Measurements from ENCODE around the gene EEF1A2. TPM values are rescaled to one million over a fixed set of nuclear protein-coding genes. Genes with fewer than 3 reads are reported as not detected.

Gene EEF1A2
- polyA plus RNA-seq, 3 donors, result 0.08 TPM; not detected in 2

DNA sequence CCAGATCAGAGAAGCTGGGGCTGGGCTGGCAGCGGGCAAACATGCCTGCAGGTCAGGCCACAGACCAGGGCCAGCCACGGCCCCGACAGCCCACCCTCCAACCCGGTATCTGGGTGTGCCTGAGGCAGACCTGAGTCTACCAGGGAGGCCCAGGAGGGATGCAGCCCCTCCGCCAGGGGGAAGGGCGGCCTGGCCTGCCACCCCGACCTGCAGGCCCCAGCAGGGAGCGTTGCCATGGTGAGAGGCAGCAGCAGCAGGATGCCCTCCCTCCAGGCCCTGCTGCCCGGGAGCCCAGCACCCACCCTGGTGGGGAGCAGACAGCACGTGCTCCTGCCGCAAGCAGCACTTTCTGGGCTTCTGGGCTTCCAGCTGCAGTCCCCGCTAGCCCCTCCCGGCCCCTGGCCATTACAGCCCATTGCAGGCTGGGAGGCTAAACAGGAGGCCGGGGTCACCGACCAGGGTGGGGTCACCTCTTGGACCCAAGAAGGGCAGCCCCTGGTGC, 3.8 kb upstream of the EEF1A2 start:
- peaks cover 13 to 23% (median 20%) of the 10 kb centered on the region in 7 donors for H3K9me3 Mint-ChIP-seq
- H3K4me3 Mint-ChIP-seq, result no peak overlapping the region
- intact Hi-C loops (cut with micrococcal nuclease), result no loop called here
- H3K36me3 Mint-ChIP-seq, result no peaks in the 10 kb centered on the region
- Histone ChIP-seq H3K79me2 (ENCODE audit: insufficient read depth, low read length) (no peaks in the 10 kb centered on the region), H3K9ac (ENCODE audit: insufficient read depth, low read length, poor library complexity, severe bottlenecking) (no peak overlapping the region), H3K4me1 (ENCODE audit: control insufficient read depth in 1 of 2, insufficient read depth in 2 of 2, low read length in 2 of 2) (peaks cover 4 to 13% of the 10 kb centered on the region in 2 donors), H3K9me3 (replicated peaks in 1 of 2; ENCODE audit: control insufficient read depth in 1 of 2, insufficient read depth in 1 of 2, low read length in 2 of 2) (peaks cover 18 to 20% of the 10 kb centered on the region in 2 donors), H3K27ac (ENCODE audit: low read depth in 1 of 2, low read length in 2 of 2) (no peak overlapping the region), H3K4me3 (replicated peaks in 1 of 3; ENCODE audit: low read depth in 2 of 3, low read length in 3 of 3) (no peak overlapping the region), H3K27me3 (ENCODE audit: control insufficient read depth in 2 of 2, insufficient read depth in 2 of 2, low read length in 2 of 2) (peaks cover 2 to 29% of the 10 kb centered on the region in 2 donors), H3K36me3 (replicated peaks in 1 of 2; ENCODE audit: control insufficient read depth in 1 of 2, insufficient read depth in 2 of 2, low read length in 2 of 2) (no peaks in the 10 kb centered on the region), H4K20me1 (ENCODE audit: insufficient read depth, low read length) (no peaks in the 10 kb centered on the region), H3K4me2 (replicated peaks; ENCODE audit: extremely low read depth, low read length, poor library complexity, severe bottlenecking) (no peak overlapping the region), H2AFZ (ENCODE audit: insufficient read depth, low read depth, low read length, poor library complexity, severe bottlenecking) (no peak overlapping the region)
- H3K27me3 Mint-ChIP-seq (ENCODE audit: low read depth in 3 of 3), result peaks cover 32 to 57% (median 34%) of the 10 kb centered on the region in 3 donors
- H3K27ac Mint-ChIP-seq, result no peak overlapping the region
- TF ChIP-seq, protein P1, sequence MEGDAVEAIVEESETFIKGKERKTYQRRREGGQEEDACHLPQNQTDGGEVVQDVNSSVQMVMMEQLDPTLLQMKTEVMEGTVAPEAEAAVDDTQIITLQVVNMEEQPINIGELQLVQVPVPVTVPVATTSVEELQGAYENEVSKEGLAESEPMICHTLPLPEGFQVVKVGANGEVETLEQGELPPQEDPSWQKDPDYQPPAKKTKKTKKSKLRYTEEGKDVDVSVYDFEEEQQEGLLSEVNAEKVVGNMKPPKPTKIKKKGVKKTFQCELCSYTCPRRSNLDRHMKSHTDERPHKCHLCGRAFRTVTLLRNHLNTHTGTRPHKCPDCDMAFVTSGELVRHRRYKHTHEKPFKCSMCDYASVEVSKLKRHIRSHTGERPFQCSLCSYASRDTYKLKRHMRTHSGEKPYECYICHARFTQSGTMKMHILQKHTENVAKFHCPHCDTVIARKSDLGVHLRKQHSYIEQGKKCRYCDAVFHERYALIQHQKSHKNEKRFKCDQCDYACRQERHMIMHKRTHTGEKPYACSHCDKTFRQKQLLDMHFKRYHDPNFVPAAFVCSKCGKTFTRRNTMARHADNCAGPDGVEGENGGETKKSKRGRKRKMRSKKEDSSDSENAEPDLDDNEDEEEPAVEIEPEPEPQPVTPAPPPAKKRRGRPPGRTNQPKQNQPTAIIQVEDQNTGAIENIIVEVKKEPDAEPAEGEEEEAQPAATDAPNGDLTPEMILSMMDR (IDR thresholded peaks at IDR 0.05), result no peak
- 80% methylated on average over 15 of the region's 15 CpGs for WGBS (ENCODE audit: insufficient coverage)
- H3K4me1 Mint-ChIP-seq, result no peaks in the 10 kb centered on the region
- no peak for DNase-seq

DNA sequence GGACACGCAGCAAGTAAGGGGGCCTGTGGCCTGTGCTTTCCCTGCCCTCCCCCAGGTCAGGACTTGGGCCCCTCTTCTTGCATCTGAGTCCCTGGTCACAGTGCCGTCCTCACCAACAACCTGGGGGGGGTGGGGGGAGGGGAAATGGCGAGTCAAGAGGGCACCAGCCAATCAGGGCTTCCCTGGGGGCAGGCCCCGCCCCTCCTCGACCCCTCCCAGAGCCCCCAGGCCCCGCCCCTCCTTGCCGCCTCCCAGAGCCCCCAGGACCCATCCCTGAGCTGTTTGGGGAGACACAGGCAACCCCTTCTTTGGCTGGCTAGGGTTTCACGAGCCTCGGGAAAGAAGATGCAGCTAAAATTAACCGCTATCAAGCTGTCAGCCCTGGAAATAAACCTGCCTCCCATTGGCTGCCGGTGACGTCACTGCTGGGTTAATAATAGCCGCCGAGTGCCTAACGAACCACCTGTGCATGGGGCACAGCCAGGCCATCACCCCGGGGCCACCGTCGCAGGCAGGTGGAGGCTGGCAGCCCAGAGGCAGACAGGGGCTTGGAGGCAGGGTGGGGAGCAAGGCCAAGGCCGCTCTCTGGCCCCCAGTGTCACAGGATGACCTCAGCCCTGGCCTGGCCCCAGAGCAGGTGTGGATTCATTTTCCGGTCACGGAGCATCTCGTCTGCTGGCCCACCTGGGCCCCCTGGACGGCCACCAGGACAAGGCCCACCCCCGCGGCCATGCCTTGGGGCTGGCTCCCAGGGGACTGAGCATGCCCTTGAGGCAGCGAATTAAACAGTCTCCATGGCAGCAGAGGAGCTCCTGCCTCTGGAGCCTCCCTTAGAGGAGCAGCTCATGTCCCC, 3.2 kb upstream of the EEF1A2 start:
- H3K4me2 ChIP-seq (replicated peaks; ENCODE audit: extremely low read depth, low read length, poor library complexity, severe bottlenecking), result no peak overlapping the region
- TF ChIP-seq, protein P1 (IDR thresholded peaks at IDR 0.05), result no peak
- Mint-ChIP-seq H3K9me3 (peaks cover 13 to 24% (median 20%) of the 10 kb centered on the region in 7 donors), H3K4me1 (no peaks in the 10 kb centered on the region), H3K27me3 (ENCODE audit: low read depth in 3 of 3) (peaks cover 39 to 64% (median 41%) of the 10 kb centered on the region in 3 donors), H3K4me3 (no peak overlapping the region), H3K27ac (no peak overlapping the region), H3K36me3 (no peaks in the 10 kb centered on the region)
- no peak overlapping the region for H3K4me3 ChIP-seq (replicated peaks in 1 of 3; ENCODE audit: low read depth in 2 of 3, low read length in 3 of 3)
- 63% methylated on average over 19 of the region's 26 CpGs for WGBS (ENCODE audit: insufficient coverage)
- H3K27me3 ChIP-seq (ENCODE audit: control insufficient read depth in 2 of 2, insufficient read depth in 2 of 2, low read length in 2 of 2), result peaks cover 8 to 36% of the 10 kb centered on the region in 2 donors
- no peak overlapping the region for H2AFZ ChIP-seq (ENCODE audit: insufficient read depth, low read depth, low read length, poor library complexity, severe bottlenecking)
- no peak overlapping the region for H3K9ac ChIP-seq (ENCODE audit: insufficient read depth, low read length, poor library complexity, severe bottlenecking)
- no peaks in the 10 kb centered on the region for H3K36me3 ChIP-seq (replicated peaks in 1 of 2; ENCODE audit: control insufficient read depth in 1 of 2, insufficient read depth in 2 of 2, low read length in 2 of 2)
- H3K79me2 ChIP-seq (ENCODE audit: insufficient read depth, low read length), result no peaks in the 10 kb centered on the region
- no peaks in the 10 kb centered on the region for H4K20me1 ChIP-seq (ENCODE audit: insufficient read depth, low read length)
- peaks cover 18 to 20% of the 10 kb centered on the region in 2 donors for H3K9me3 ChIP-seq (replicated peaks in 1 of 2; ENCODE audit: control insufficient read depth in 1 of 2, insufficient read depth in 1 of 2, low read length in 2 of 2)
- peaks cover 4 to 13% of the 10 kb centered on the region in 2 donors for H3K4me1 ChIP-seq (ENCODE audit: control insufficient read depth in 1 of 2, insufficient read depth in 2 of 2, low read length in 2 of 2)
- no peak overlapping the region for H3K27ac ChIP-seq (ENCODE audit: low read depth in 1 of 2, low read length in 2 of 2)
- intact Hi-C loops (cut with micrococcal nuclease), result no loop called here
- no peak for DNase-seq

All from CD14-positive monocyte (primary cell).